Measurements from ENCODE around the gene XKR8. TPM values are rescaled to one million over a fixed set of nuclear protein-coding genes. Genes with fewer than 3 reads are reported as not detected.

XKR8 gene
- polyA plus RNA-seq, 1 donor from 2014 or later: not detected

DNA sequence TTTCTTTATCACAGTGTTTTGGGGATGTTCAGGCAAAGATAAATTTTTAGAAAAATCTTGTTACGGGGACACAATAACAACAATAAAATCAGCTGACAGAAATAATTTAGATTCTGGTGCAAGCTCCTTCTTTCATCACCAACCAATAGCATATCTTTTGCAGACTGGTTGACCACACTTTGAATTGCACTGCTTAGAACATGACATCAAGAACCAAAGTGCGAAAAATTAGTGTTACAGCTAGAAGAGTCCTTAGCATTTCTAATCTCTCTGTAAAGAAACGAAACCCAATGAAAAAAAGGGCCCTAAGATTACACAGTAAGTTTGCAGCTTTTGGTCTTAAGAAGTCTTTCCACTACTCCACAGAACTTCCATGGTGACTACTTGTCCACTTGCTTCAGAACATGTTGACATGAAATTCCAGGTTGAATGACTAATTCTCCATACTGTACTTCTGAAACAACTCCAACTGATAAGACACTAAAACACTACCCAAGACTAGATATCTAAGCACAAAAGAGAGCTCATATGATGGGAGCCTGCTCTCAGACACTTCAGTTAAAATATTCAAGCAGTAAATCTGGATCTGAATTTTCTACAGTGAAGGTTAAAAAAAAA lies 31.3 kb downstream of the XKR8 start:
- no peak overlapping the region for H3K9ac ChIP-seq (ENCODE audit: low read length)
- H3K27ac ChIP-seq (ENCODE audit: low read length): no peak overlapping the region
- H3K4me2 ChIP-seq (ENCODE audit: low read length): no peak overlapping the region
- TF ChIP-seq RAD21 (conservative IDR thresholded peaks at IDR 0.05) (no peak), TAF1 (IDR thresholded peaks at IDR 0.05; ENCODE audit: low read depth) (no peak), MXI1 (conservative IDR thresholded peaks at IDR 0.05; ENCODE audit: poor library complexity, severe bottlenecking) (no peak), SMC3 (conservative IDR thresholded peaks at IDR 0.05; ENCODE audit: poor library complexity) (no peak), EZH2 (IDR thresholded peaks at IDR 0.05; ENCODE audit: borderline replicate concordance, insufficient read depth, low read length, poor library complexity, severe bottlenecking) (no peak), EP300 (conservative IDR thresholded peaks at IDR 0.05; ENCODE audit: poor library complexity, severe bottlenecking) (no peak), CTCF (IDR thresholded peaks at IDR 0.05; ENCODE audit: poor library complexity, severe bottlenecking) (no peak), POLR2AphosphoS5 (IDR thresholded peaks at IDR 0.05) (no peak)
- TF ChIP-seq, protein P1, sequence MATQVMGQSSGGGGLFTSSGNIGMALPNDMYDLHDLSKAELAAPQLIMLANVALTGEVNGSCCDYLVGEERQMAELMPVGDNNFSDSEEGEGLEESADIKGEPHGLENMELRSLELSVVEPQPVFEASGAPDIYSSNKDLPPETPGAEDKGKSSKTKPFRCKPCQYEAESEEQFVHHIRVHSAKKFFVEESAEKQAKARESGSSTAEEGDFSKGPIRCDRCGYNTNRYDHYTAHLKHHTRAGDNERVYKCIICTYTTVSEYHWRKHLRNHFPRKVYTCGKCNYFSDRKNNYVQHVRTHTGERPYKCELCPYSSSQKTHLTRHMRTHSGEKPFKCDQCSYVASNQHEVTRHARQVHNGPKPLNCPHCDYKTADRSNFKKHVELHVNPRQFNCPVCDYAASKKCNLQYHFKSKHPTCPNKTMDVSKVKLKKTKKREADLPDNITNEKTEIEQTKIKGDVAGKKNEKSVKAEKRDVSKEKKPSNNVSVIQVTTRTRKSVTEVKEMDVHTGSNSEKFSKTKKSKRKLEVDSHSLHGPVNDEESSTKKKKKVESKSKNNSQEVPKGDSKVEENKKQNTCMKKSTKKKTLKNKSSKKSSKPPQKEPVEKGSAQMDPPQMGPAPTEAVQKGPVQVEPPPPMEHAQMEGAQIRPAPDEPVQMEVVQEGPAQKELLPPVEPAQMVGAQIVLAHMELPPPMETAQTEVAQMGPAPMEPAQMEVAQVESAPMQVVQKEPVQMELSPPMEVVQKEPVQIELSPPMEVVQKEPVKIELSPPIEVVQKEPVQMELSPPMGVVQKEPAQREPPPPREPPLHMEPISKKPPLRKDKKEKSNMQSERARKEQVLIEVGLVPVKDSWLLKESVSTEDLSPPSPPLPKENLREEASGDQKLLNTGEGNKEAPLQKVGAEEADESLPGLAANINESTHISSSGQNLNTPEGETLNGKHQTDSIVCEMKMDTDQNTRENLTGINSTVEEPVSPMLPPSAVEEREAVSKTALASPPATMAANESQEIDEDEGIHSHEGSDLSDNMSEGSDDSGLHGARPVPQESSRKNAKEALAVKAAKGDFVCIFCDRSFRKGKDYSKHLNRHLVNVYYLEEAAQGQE (IDR thresholded peaks at IDR 0.05; ENCODE audit: borderline replicate concordance): no peak
- H3K4me3 ChIP-seq (ENCODE audit: low read length): no peak overlapping the region
- no peaks in the 10 kb centered on the region for H3K27me3 ChIP-seq (ENCODE audit: insufficient read depth, low read depth, low read length)
- H4K20me1 ChIP-seq (ENCODE audit: insufficient read depth): no peaks in the 10 kb centered on the region
- H3K79me2 ChIP-seq (replicated peaks; ENCODE audit: insufficient read depth, low read length): no peaks in the 10 kb centered on the region
- no peak overlapping the region for H2AFZ ChIP-seq (ENCODE audit: low read depth, low read length)
- no peaks in the 10 kb centered on the region for H3K9me2 ChIP-seq (ENCODE audit: insufficient read depth, low read length)
- no peaks in the 10 kb centered on the region for H3K9me3 ChIP-seq (ENCODE audit: low read length)
- H3F3A ChIP-seq (ENCODE audit: insufficient read depth, low read length, poor library complexity, severe bottlenecking): no peaks in the 10 kb centered on the region
- peaks cover 7% of the 10 kb centered on the region for H3K36me3 ChIP-seq (ENCODE audit: insufficient read depth, low read length)

DNA sequence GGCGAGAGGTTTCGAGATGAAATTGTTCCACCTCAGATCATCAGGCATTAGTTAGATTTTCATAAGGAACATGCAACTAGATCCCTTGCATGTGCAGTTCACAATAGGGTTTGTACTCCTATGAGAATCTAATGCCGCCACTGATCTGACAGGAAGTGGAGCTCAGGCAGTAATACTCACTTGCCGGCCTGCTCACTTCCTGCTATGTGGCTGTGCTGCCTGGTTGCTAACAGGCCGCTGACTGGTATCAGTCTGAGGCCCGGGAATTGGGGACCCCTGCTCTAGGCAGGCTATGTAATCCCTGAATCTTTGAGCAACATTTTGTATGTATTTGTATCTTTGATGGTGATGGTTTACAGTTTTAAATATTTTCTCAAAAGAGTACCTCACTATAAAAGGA lies 32.5 kb downstream of the XKR8 start:
- Histone ChIP-seq H3K4me2 (ENCODE audit: low read length) (no peak overlapping the region), H3K9me3 (ENCODE audit: low read length) (no peaks in the 10 kb centered on the region), H3K9ac (ENCODE audit: low read length) (no peak overlapping the region), H3F3A (ENCODE audit: insufficient read depth, low read length, poor library complexity, severe bottlenecking) (no peaks in the 10 kb centered on the region), H4K20me1 (ENCODE audit: insufficient read depth) (no peaks in the 10 kb centered on the region), H3K36me3 (ENCODE audit: insufficient read depth, low read length) (peaks cover 7% of the 10 kb centered on the region), H3K79me2 (replicated peaks; ENCODE audit: insufficient read depth, low read length) (no peaks in the 10 kb centered on the region), H3K27me3 (ENCODE audit: insufficient read depth, low read depth, low read length) (no peaks in the 10 kb centered on the region), H3K9me2 (ENCODE audit: insufficient read depth, low read length) (no peaks in the 10 kb centered on the region), H3K27ac (ENCODE audit: low read length) (no peak overlapping the region), H2AFZ (ENCODE audit: low read depth, low read length) (no peak overlapping the region), H3K4me3 (ENCODE audit: low read length) (no peak overlapping the region)
- TF ChIP-seq POLR2AphosphoS5 (IDR thresholded peaks at IDR 0.05) (no peak), RAD21 (conservative IDR thresholded peaks at IDR 0.05) (no peak)
